B cell (primary cell): ENCODE results near the gene FKBP1A. TPM values are rescaled to one million over a fixed set of nuclear protein-coding genes. Genes with fewer than 3 reads are reported as not detected.
A peak's percentile ranks its signal among the peaks of the same experiment; 100 is the strongest.

Experiments used
- ATAC-seq: fragments of 200-7000 bp; cut with Tn5 transposase; one replicate; pipeline ENCODE4 v1.10.0; 2021; ENCODE audit warnings: low read depth, mild to moderate bottlenecking, moderate number of reproducible peaks, moderate library complexity
- CTCF ChIA-PET: fragments of 350-600 bp; sonication (Branson Sonifier 250); formaldehyde crosslinking; loops from one replicate; lab custom pipeline; 2021; ENCODE audit warnings: antibody characterized with exemption, inconsistent platforms; lab: Charles Lee
- POLR2A ChIA-PET: fragments of 350-600 bp; sonication (Branson Sonifier 250); formaldehyde crosslinking; loops from one replicate; lab custom pipeline; 2021; ENCODE audit warnings: antibody characterized with exemption; lab: Charles Lee
- DNase-seq: peaks from one replicate; pipeline ENCODE4 v3.0.0; 2013
- H2AFZ ChIP-seq: 2 replicates; pipeline ENCODE4 v1.6.1; 2012; ENCODE audit warnings: mild to moderate bottlenecking, low read depth, low read length; ENCODE audit not compliant: insufficient read depth, poor library complexity, severe bottlenecking
- H3K27ac ChIP-seq, 2 donors: 1 replicate in 1 of 2; 2 replicates in 1 of 2; pipeline ENCODE4 v1.5.1; 2012 to 2013; ENCODE audit warnings: low read length in 2 of 2, mild to moderate bottlenecking in 2 of 2, moderate library complexity in 1 of 2
- H3K27me3 ChIP-seq, 4 experiments: fragments of 200-600 bp in 1 of 4; sonication (generic) in 1 of 4; replicated peaks in 1 of 4; 1 replicate in 2 of 4; 2 replicates in 2 of 4; pipeline versions ENCODE4 v1.6.1 to v1.7.0; 2013 to 2016; ENCODE audit warnings: low read length in 3 of 4, mild to moderate bottlenecking in 2 of 4, mixed read lengths in 1 of 4, moderate library complexity in 1 of 4; ENCODE audit not compliant: insufficient read depth in 4 of 4, control insufficient read depth in 3 of 4; ENCODE audit errors: control extremely low read depth in 1 of 4
- H3K36me3 ChIP-seq, 2 experiments: replicated peaks in 1 of 2; 1 replicate in 1 of 2; 2 replicates in 1 of 2; pipeline versions ENCODE4 v1.6.1 to v1.7.1; 2013; ENCODE audit warnings: low read length in 1 of 2; ENCODE audit not compliant: insufficient read depth in 2 of 2, control insufficient read depth in 1 of 2; ENCODE audit errors: control extremely low read depth in 1 of 2, extremely low read depth in 1 of 2
- H3K4me1 ChIP-seq, 2 donors: fragments of 200-600 bp in 1 of 2; sonication (generic) in 1 of 2; 1 replicate in 1 of 2; 2 replicates in 1 of 2; pipeline versions ENCODE4 v1.5.1 to v1.6.1; 2013 to 2017; ENCODE audit warnings: low read length in 2 of 2; ENCODE audit not compliant: control insufficient read depth in 2 of 2, insufficient read depth in 2 of 2
- H3K4me2 ChIP-seq: replicated peaks from 2 replicates; pipeline ENCODE3; 2012; ENCODE audit warnings: mild to moderate bottlenecking, low read depth, low read length; ENCODE audit not compliant: poor library complexity, severe bottlenecking
- H3K4me3 ChIP-seq, 5 experiments: fragments of 200-600 bp in 1 of 5; sonication (generic) in 1 of 5; 1 replicate in 3 of 5; 2 replicates in 2 of 5; pipeline versions ENCODE4 v1.5.1 to v1.7.0; 2011 to 2016; ENCODE audit warnings: low read length in 4 of 5, mild to moderate bottlenecking in 4 of 5, low read depth in 2 of 5, control low read depth in 1 of 5, moderate library complexity in 1 of 5; ENCODE audit not compliant: insufficient read depth in 1 of 5; ENCODE audit errors: control extremely low read depth in 1 of 5, extremely low read depth in 1 of 5
- H3K79me2 ChIP-seq: fragments of 200-600 bp; sonication (generic); one replicate; pipeline ENCODE4 v1.6.0; 2016; ENCODE audit warnings: low read length; ENCODE audit not compliant: control insufficient read depth, insufficient read depth
- H3K9ac ChIP-seq: fragments of 200-600 bp; sonication (generic); 2 replicates; pipeline ENCODE4 v1.6.1; 2017; ENCODE audit warnings: mild to moderate bottlenecking, low read length, moderate library complexity
- H3K9me3 ChIP-seq, 3 donors: one replicate each; pipeline versions ENCODE4 v1.6.1 to v1.7.1; 2013; ENCODE audit warnings: low read length in 2 of 3; ENCODE audit not compliant: control insufficient read depth in 2 of 3, insufficient read depth in 1 of 3; ENCODE audit errors: control extremely low read depth in 1 of 3
- H4K20me1 ChIP-seq: 2 replicates; pipeline ENCODE4 v1.6.0; 2012; ENCODE audit warnings: mild to moderate bottlenecking, low read length; ENCODE audit not compliant: insufficient read depth, control insufficient read depth, poor library complexity, severe bottlenecking
- H3K27ac Mint-ChIP-seq: one replicate; pipeline ENCODE4 v1.8.0; 2021; ENCODE audit warnings: mixed read lengths
- H3K27me3 Mint-ChIP-seq: one replicate; pipeline ENCODE4 v1.8.0; 2021; ENCODE audit warnings: mixed read lengths
- H3K4me1 Mint-ChIP-seq: one replicate; pipeline ENCODE4 v1.8.0; 2021; ENCODE audit warnings: mixed read lengths
- H3K4me3 Mint-ChIP-seq: one replicate; pipeline ENCODE4 v1.8.0; 2021; ENCODE audit warnings: mixed read lengths
- H3K9me3 Mint-ChIP-seq: one replicate; pipeline ENCODE4 v1.8.0; 2022; ENCODE audit warnings: mixed read lengths; ENCODE audit not compliant: insufficient read depth
- EZH2 ChIP-seq: IDR thresholded peaks from 2 replicates; pipeline ENCODE4 v1.6.1; 2012; ENCODE audit warnings: borderline replicate concordance, low read depth, mild to moderate bottlenecking, moderate library complexity, low read length; ENCODE audit not compliant: insufficient read depth, poor library complexity, severe bottlenecking
- WGBS: methylation state at CpG from one replicate; pipeline ENCODE4 v1.1.5; 2013; ENCODE audit warnings: missing lambda C conversion rate; ENCODE audit not compliant: insufficient coverage; 5-methylcytosine and 5-hydroxymethylcytosine counted together
- intact Hi-C: fragments of 100-400 bp; cut with micrococcal nuclease; formaldehyde crosslinking; loops from one replicate; pipeline ENCODE4 v1.10.0; 2022
- polyA plus RNA-seq: library from polyadenylated mRNA; depleted of rRNA; stranded (reverse); fragments of >200 nt; gene quantifications from 2 replicates; pipeline ENCODE4 v1.2.3, GENCODE V29; 2012
- total RNA-seq, 2 donors: library from RNA; stranded (reverse); fragments of 120-200 nt in 1 of 2; gene quantifications; 1 replicate in 1 of 2; 2 replicates in 1 of 2; pipeline versions ENCODE4 v1.2.3 to v1.2.4, GENCODE V29; 2013 to 2022
- TF ChIP-seq, protein P1 (sequence below): fragments of 200-600 bp; IDR thresholded peaks from one replicate; pipeline ENCODE4 v1.8.0; 2022; ENCODE audit warnings: antibody characterized with exemption, mild to moderate bottlenecking

FKBP1A gene
- total and polyA plus RNA-seq, 2 donors (not counting 1 experiment from before 2014, with no cell fraction given) = 86.3 to 86.7 TPM

DNA sequence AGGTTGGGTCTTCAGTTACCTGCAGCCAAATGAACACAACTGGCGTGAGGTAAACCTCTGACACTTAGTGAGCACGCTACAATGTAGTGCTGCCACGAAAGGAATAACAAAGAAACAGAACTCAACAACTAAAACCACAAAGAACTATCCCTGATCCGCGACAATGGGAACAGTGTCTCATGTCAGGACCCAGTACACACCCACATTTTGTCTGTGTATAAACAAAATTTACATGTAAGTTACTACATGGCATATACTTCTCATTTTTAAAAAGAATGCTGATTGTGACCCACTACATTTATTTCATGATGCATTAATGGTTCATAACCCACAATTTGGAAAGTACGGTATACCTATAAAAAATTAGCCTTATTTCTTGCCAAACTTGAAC, 14.1 kb downstream of the FKBP1A start:
- Mint-ChIP-seq H3K27me3 (no peaks in the 10 kb centered on the region), H3K9me3 (no peaks in the 10 kb centered on the region), H3K27ac (no peak overlapping the region), H3K4me3 (no peak overlapping the region), H3K4me1 (peaks cover 81% of the 10 kb centered on the region)
- H3K9me3 ChIP-seq = no peaks in the 10 kb centered on the region
- H3K27ac ChIP-seq = no peak overlapping the region
- no peak overlapping the region for H3K4me3 ChIP-seq
- peaks cover 86% of the 10 kb centered on the region for H4K20me1 ChIP-seq
- ATAC-seq (no peak), DNase-seq (no peak)
- H3K4me2 ChIP-seq = no peak overlapping the region
- H3K27me3 ChIP-seq = no peaks in the 10 kb centered on the region
- CTCF ChIA-PET = no interaction called here
- H3K9ac ChIP-seq = no peak overlapping the region
- TF ChIP-seq, protein P1, sequence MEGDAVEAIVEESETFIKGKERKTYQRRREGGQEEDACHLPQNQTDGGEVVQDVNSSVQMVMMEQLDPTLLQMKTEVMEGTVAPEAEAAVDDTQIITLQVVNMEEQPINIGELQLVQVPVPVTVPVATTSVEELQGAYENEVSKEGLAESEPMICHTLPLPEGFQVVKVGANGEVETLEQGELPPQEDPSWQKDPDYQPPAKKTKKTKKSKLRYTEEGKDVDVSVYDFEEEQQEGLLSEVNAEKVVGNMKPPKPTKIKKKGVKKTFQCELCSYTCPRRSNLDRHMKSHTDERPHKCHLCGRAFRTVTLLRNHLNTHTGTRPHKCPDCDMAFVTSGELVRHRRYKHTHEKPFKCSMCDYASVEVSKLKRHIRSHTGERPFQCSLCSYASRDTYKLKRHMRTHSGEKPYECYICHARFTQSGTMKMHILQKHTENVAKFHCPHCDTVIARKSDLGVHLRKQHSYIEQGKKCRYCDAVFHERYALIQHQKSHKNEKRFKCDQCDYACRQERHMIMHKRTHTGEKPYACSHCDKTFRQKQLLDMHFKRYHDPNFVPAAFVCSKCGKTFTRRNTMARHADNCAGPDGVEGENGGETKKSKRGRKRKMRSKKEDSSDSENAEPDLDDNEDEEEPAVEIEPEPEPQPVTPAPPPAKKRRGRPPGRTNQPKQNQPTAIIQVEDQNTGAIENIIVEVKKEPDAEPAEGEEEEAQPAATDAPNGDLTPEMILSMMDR = no peak
- TF ChIP-seq EZH2 = no peak
- peaks cover 100% of the 10 kb centered on the region for H3K79me2 ChIP-seq
- H3K36me3 ChIP-seq = peaks cover 0 to 19% of the 10 kb centered on the region in 2 experiments
- H3K4me1 ChIP-seq = peaks cover 47 to 51% of the 10 kb centered on the region in 2 donors
- intact Hi-C loops = loop anchor here (5.0 kb wide), 2 partner anchors 51 to 59 kb away; partner anchors contain the start of gene SDCBP2
- POLR2A ChIA-PET = no interaction called here
- no peak overlapping the region for H2AFZ ChIP-seq
- WGBS = 93% methylated on average over 2 of the region's 6 CpGs

DNA sequence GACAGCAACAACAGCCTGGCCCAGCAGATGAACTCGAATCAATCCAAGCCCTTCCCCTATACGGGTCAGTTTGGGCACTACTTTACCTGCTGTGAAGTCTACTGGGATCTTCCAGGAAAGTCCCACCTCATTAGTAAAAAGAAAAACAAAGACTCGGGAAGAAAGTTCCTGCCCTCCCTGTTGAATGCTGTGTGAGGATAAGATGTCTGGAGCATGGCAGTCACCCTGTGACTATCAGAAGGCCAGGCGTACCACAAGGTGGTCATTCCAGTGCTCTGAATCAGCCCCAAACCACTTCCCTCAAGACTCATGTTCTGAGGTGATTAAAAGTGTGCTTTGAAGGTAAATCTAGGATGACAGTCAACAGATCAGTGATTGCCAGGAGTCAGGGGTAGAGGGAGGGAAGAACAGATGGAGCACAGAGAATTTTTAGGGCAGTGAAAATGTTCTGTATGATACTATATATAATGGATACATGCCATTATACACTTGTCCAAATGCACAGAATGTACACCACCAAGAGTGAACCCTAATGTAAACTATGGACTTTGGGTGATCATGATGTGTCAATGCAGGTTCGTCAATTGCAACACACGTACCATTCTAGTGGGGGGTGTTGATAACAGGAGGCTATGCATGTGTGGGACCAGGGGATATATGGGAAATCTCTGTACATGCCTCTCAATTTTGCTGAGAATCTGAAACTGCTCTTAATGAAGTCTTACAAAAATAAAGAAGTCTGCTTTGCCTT, 14.7 kb downstream of the FKBP1A start:
- H3K9me3 Mint-ChIP-seq = no peaks in the 10 kb centered on the region
- Histone ChIP-seq H3K27ac (peak overlapping the region; percentile 50 to 65), H3K9me3 (no peaks in the 10 kb centered on the region), H3K4me1 (peaks cover 42 to 51% of the 10 kb centered on the region in 2 donors), H2AFZ (no peak overlapping the region), H3K79me2 (peaks cover 98% of the 10 kb centered on the region), H3K36me3 (peaks cover 3 to 19% of the 10 kb centered on the region in 2 experiments), H4K20me1 (peaks cover 84% of the 10 kb centered on the region), H3K27me3 (no peaks in the 10 kb centered on the region), H3K4me2 (peak overlapping the region; percentile 63), H3K9ac (no peak overlapping the region), H3K4me3 (no peak overlapping the region)
- ChIA-PET CTCF (interaction anchor here (0.7 to 1.8 kb wide), 2 partner anchors 59 to 88 kb away, joined by 3 to 6 read pairs; no protein-coding TSS in a partner anchor), POLR2A (no interaction called here)
- ATAC-seq (no peak), DNase-seq (no peak)
- WGBS = 93% methylated on average over 4 of the region's 6 CpGs
- H3K4me3 Mint-ChIP-seq = peak overlapping the region; percentile 33
- peaks cover 80% of the 10 kb centered on the region for H3K4me1 Mint-ChIP-seq
- H3K27me3 Mint-ChIP-seq = no peaks in the 10 kb centered on the region
- TF ChIP-seq EZH2 = no peak
- intact Hi-C loops = loop anchor here (5.0 kb wide), 2 partner anchors 51 to 59 kb away; partner anchors contain the start of gene SDCBP2
- peak overlapping the region; percentile 64 for H3K27ac Mint-ChIP-seq
